Astrocyte of the spinal cord (primary cell): ENCODE data around the gene CGB7.

Experiments
- DNase-seq: peaks from one replicate; pipeline ENCODE4 v3.0.0; 2011; ENCODE audit warnings: low read depth, low spot score
- H3K4me3 ChIP-seq: 2 replicates; pipeline ENCODE4 v1.5.1; 2011; ENCODE audit warnings: low read depth, mild to moderate bottlenecking, low read length, moderate library complexity
- in situ Hi-C: cut with HindIII; loops from 2 replicates; pipeline ENCODE4 v1.10.0; 2017; ENCODE audit warnings: low sequenced_read_pairs
- TF ChIP-seq, protein P1 (sequence below): IDR thresholded peaks from 2 replicates; pipeline ENCODE4 v1.5.1; 2012; ENCODE audit warnings: low read depth, mild to moderate bottlenecking, low read length, inconsistent platforms

The CGB7 gene

DNA sequence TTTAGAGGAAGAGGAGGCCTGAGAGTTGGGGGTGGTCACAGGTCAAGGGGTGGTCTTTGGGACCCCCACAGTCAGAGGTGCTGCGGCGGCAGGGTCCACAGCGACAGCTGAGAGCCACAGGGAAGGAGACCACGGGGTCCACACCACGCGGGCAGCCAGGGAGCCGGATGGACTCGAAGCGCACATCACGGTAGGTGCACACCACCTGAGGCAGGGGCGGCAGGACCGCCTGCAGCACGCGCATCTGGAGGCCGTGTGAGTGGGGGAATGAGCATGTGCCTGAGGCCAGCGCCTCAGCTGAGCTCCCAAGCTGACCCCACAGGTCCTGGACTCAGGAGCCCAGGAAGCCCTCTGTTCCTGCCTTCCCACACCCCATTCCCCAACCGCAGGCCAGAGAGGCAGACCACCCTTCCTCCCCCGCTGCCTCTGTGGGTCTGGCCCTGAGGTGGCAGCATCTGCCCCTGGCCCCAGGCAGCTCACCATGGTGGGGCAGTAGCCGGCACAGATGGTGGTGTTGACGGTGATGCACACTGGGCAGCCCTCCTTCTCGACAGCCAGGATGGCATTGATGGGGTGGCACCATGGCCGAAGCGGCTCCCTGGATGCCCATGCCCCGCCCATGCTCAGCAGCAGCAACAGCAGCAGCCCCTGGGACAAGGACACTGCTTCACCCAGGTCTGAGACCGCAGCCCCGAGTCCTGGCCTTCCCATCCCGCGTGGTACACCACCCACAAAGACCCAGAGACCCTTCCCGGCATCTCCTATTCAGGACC, 41.3 kb downstream of the CGB7 start:
- no peak overlapping the region for H3K4me3 ChIP-seq
- DNase-seq = no peak
- TF ChIP-seq, protein P1, sequence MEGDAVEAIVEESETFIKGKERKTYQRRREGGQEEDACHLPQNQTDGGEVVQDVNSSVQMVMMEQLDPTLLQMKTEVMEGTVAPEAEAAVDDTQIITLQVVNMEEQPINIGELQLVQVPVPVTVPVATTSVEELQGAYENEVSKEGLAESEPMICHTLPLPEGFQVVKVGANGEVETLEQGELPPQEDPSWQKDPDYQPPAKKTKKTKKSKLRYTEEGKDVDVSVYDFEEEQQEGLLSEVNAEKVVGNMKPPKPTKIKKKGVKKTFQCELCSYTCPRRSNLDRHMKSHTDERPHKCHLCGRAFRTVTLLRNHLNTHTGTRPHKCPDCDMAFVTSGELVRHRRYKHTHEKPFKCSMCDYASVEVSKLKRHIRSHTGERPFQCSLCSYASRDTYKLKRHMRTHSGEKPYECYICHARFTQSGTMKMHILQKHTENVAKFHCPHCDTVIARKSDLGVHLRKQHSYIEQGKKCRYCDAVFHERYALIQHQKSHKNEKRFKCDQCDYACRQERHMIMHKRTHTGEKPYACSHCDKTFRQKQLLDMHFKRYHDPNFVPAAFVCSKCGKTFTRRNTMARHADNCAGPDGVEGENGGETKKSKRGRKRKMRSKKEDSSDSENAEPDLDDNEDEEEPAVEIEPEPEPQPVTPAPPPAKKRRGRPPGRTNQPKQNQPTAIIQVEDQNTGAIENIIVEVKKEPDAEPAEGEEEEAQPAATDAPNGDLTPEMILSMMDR = no peak
- in situ Hi-C loops = no loop called here

DNA sequence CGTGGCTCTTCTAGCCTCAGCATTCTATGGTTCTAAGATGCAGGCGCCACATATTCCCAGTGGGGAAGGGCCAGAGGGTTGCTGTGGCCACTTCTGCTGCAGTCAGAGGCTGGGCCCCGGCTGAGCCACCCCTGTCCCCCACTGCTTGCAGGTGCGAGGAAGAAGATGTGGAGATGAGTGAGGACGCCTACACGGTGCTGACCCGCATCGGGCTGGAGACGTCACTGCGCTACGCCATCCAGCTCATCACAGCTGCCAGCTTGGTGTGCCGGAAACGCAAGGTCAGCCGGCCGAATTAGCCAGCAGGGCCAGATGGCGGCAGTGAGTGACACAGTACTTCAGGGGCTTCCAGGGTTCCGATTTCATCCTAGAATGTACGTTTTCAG, 42.7 kb downstream of the CGB7 start:
- no peak overlapping the region for H3K4me3 ChIP-seq
- in situ Hi-C loops = no loop called here
- TF ChIP-seq, protein P1 = no peak
- DNase-seq = no peak

DNA sequence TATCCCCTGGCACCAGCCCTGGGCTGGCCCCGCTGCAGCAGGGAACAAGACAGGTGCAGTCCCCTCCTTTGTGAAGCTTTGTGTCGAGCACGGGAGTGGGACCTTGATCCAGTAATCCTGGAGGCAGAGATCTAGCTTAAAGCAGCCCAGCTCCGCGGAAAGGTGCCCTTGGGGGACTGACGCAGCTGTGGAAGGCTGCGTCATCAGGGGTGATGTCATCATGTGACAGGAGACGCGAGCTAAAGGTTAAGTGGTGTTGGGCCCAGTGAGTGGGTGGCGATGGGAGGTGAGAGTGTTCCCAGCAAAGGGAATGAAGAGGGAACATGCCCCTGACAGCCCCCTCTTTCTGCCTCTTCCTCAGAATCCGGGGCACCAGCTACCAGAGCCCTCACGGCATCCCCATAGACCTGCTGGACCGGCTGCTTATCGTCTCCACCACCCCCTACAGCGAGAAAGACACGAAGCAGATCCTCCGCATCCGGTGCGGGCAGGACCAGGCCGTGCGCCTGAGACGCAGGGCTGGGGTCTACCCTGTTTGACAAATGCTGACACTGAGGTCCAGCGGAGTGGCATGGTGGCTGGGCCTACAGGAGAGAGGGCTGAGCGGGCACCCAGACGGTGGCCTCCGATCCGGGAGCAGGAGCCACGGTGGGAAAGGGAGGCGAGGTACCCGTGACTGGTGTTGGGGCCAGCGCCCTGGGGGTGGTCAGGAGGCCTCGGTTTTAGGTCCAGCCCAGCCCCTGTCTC, 43.3 kb downstream of the CGB7 start:
- TF ChIP-seq, protein P1 = no peak
- no peak overlapping the region for H3K4me3 ChIP-seq
- in situ Hi-C loops = no loop called here
- no peak for DNase-seq

DNA sequence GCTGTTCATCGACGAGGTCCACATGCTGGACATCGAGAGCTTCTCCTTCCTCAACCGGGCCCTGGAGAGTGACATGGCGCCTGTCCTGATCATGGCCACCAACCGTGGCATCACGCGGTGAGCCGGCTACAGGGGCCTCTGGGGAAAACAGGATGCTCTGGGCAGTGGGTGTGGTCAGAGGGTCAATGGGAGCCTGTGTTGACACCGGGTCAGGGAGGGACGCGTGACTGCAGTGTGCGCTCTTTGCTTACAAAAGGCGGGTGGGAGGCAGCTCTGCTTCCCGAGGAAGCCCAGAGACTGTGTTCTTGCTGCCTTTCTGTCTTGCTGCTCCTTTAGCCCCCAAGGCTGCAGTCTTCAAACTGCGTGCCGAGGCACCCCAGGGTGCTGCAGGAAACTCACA, 46.4 kb downstream of the CGB7 start:
- DNase-seq = no peak
- TF ChIP-seq, protein P1 = no peak
- H3K4me3 ChIP-seq = no peak overlapping the region
- in situ Hi-C loops = no loop called here

DNA sequence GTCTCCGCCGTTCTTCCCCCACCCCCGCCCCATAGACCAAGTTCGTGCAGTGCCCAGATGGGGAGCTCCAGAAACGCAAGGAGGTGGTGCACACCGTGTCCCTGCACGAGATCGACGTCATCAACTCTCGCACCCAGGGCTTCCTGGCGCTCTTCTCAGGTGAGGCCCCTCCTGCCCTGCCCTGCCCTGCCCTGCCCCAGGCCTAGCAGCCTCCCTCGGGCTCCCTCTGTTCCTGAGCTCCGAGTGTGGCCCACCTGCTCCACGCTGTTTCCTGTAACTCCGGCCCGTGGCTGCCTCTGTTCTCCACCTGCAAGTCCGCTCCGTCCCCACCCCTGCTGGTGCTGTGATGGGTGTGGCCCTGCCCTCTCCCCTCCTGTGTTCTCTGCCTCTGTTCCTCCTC, 47.1 kb downstream of the CGB7 start:
- H3K4me3 ChIP-seq = no peak overlapping the region
- TF ChIP-seq, protein P1 = no peak
- DNase-seq = no peak
- in situ Hi-C loops = no loop called here

DNA sequence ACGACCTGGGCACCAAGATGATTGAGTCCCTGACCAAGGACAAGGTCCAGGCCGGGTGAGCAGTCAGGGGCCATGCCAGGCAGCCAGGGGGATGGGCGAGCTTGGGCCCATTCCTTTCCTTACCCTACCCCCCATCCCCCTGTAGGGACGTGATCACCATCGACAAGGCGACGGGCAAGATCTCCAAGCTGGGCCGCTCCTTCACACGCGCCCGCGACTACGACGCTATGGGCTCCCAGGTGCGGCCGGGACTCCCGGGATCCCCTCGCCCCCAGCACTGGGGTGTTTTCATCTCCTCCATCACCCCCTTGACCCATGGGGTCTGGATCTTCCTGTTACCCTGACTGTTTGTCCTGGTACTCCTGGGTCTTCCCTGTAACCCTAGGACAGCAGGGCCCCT, 47.7 kb downstream of the CGB7 start:
- in situ Hi-C loops = no loop called here
- DNase-seq = no peak
- H3K4me3 ChIP-seq = no peak overlapping the region
- TF ChIP-seq, protein P1 = no peak
